Measurements from ENCODE around the gene YES1. TPM values are rescaled to one million over a fixed set of nuclear protein-coding genes. Genes with fewer than 3 reads are reported as not detected.
A peak's percentile ranks its signal among the peaks of the same experiment; 100 is the strongest.

YES1 gene
- total RNA-seq, 2 experiments from 2014 or later = 22.6 to 22.8 TPM

DNA sequence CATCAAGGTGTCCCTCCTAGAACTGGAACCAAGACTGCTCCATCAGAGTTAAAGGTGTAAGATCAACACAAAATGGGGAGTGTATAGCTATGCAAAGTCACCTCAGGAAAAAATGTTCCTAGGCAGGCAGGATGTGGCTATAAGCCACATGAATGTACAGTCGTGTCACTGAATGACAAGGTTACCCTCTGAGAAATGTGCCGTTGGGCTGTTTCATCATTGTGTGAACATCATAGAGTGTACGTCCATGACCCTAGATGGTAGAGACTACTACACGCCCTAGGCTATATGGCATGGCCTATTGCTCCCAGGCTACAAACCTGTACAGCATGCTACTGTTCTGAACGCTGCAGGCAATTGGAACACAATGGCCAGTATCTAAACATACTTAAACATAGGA lies 130.1 kb downstream of the YES1 start:
- H3K27me3 Mint-ChIP-seq (ENCODE audit: low read depth) = no peaks in the 10 kb centered on the region
- H3K36me3 Mint-ChIP-seq (ENCODE audit: low read depth) = peaks cover 78% of the 10 kb centered on the region
- peak; percentile 96 for ATAC-seq
- ChIA-PET CTCF (interaction anchor here (1.1 to 3.5 kb wide), 7 partner anchors 10 to 158 kb away, joined by 3 to 28 read pairs (median 5); partner anchors contain the start of gene TYMS), POLR2A (interaction anchor here (0.6 to 2.9 kb wide), 5 partner anchors 9 to 51 kb away, joined by 3 to 32 read pairs (median 5); partner anchors contain the start of gene TYMS)
- peaks cover 32% of the 10 kb centered on the region for H3K4me1 Mint-ChIP-seq (ENCODE audit: low read depth)
- H3K9me3 Mint-ChIP-seq (ENCODE audit: insufficient read depth) = no peaks in the 10 kb centered on the region
- H3K4me3 Mint-ChIP-seq = peak overlapping the region; percentile 47
- H3K27ac Mint-ChIP-seq = peak overlapping the region; percentile 97
- DNase-seq = peak; percentile 87

DNA sequence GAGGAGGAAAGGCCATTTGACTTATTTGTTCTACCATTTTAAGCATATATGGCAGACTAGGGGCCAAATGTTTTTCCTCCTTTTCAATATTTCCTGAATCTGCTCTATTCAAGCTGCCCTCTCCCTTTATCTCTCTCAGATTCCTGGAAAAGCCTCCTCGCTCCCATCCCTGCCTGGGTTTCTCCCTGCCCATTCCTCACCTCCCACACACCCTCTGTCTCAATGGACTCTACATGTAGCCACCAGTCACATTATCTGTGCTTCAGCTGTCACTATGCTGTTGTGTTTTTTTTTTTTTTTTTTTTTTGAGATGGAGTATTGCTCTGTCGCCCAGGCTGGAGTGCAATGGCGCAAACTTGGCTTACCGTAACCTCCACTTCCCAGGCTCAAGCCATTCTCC lies 131.7 kb downstream of the YES1 start:
- DNase-seq = no peak
- ChIA-PET POLR2A (interaction anchor here (2.0 to 4.5 kb wide), 2 partner anchors 9 to 22 kb away, joined by 6 to 24 read pairs; partner anchors contain the start of gene TYMS), CTCF (interaction anchor here (1.2 to 3.5 kb wide), 3 partner anchors 22 to 151 kb away, joined by 4 to 28 read pairs (median 6); partner anchors contain the start of gene TYMS)
- Mint-ChIP-seq H3K4me1 (ENCODE audit: low read depth) (peaks cover 36% of the 10 kb centered on the region), H3K27me3 (ENCODE audit: low read depth) (no peaks in the 10 kb centered on the region), H3K9me3 (ENCODE audit: insufficient read depth) (no peaks in the 10 kb centered on the region), H3K4me3 (no peak overlapping the region), H3K36me3 (ENCODE audit: low read depth) (peaks cover 83% of the 10 kb centered on the region), H3K27ac (peak overlapping the region; percentile 97)
- no peak for ATAC-seq

GRCh38 chr18:679516-679915 lies 132.5 kb downstream of the YES1 start:
- POLR2A ChIA-PET = interaction anchor here (0.6 to 4.5 kb wide), 3 partner anchors 9 to 134 kb away, joined by 3 to 24 read pairs (median 6); partner anchors contain the start of gene TYMS
- H3K4me3 Mint-ChIP-seq = no peak overlapping the region
- H3K36me3 Mint-ChIP-seq (ENCODE audit: low read depth) = peaks cover 79% of the 10 kb centered on the region

DNA sequence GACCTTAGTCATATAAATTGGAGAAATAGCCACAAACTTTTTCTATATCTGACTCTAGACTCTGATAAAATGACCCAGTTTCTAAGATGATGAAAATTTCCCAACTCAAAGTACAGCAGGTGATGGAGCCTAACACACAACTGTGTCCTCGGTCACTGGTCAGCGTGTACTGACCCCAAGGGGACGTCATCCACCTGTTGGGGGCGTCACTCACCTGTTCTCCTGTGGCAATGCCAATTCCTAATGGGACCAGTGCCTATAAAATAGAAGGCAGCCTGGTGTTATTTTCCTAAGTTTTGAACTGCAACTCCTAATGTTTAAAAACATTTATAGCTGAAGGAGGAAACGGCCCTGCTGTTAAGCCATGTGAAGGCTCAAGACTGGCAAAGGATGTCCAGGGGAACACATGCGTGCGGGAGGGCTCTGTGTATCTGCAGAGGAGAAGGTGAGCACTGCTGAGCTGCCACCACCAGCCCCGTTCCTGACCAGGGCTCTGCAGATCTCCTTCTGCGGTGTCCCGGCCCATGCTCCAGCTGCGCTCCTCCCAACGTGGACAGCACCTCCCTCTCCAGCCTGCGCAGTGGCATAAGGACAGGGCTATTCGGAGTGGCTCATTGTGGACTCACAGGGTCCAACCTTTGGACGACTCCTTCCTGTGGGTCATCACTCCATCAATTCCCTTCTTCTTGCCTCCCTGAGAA lies 133.4 kb downstream of the YES1 start:
- Mint-ChIP-seq H3K9me3 (ENCODE audit: insufficient read depth) (no peaks in the 10 kb centered on the region), H3K4me3 (no peak overlapping the region), H3K27me3 (ENCODE audit: low read depth) (no peaks in the 10 kb centered on the region), H3K4me1 (ENCODE audit: low read depth) (peaks cover 35% of the 10 kb centered on the region), H3K36me3 (ENCODE audit: low read depth) (peaks cover 82% of the 10 kb centered on the region), H3K27ac (peak overlapping the region; percentile 11)
- ChIA-PET POLR2A (interaction anchor here (4.5 kb wide), 1 partner anchor 20 kb away, joined by 24 read pairs; the partner anchor contains the start of gene TYMS), CTCF (interaction anchor here (1.5 kb wide), 1 partner anchor 11 kb away, joined by 3 read pairs; no protein-coding TSS in a partner anchor)
- DNase-seq (no peak), ATAC-seq (no peak)

More at GRCh38 chr18:679516-679915, 132.5 kb downstream of the YES1 start:
- H3K9me3 Mint-ChIP-seq (ENCODE audit: insufficient read depth) = no peaks in the 10 kb centered on the region
- CTCF ChIA-PET = no interaction called here
- no peaks in the 10 kb centered on the region for H3K27me3 Mint-ChIP-seq (ENCODE audit: low read depth)
- no peak for ATAC-seq
- H3K4me1 Mint-ChIP-seq (ENCODE audit: low read depth) = peaks cover 36% of the 10 kb centered on the region
- peak overlapping the region; percentile 74 for H3K27ac Mint-ChIP-seq
- no peak for DNase-seq

GRCh38 chr18:677951-678381 lies 134.1 kb downstream of the YES1 start:
- Mint-ChIP-seq H3K27ac (peak overlapping the region; percentile 62), H3K4me3 (no peak overlapping the region), H3K4me1 (ENCODE audit: low read depth) (peaks cover 29% of the 10 kb centered on the region), H3K36me3 (ENCODE audit: low read depth) (peaks cover 78% of the 10 kb centered on the region), H3K27me3 (ENCODE audit: low read depth) (no peaks in the 10 kb centered on the region), H3K9me3 (ENCODE audit: insufficient read depth) (no peaks in the 10 kb centered on the region)
- ATAC-seq (no peak), DNase-seq (no peak)
- ChIA-PET CTCF (interaction anchor here (1.5 kb wide), 1 partner anchor 10 kb away, joined by 3 read pairs; no protein-coding TSS in a partner anchor), POLR2A (interaction anchor here (4.5 kb wide), 1 partner anchor 19 kb away, joined by 24 read pairs; the partner anchor contains the start of gene TYMS)

- POLR2A ChIA-PET = interaction anchor here (4.5 kb wide), 1 partner anchor 19 kb away, joined by 24 read pairs; the partner anchor contains the start of gene TYMS
- Mint-ChIP-seq H3K27me3 (ENCODE audit: low read depth) (no peaks in the 10 kb centered on the region), H3K4me1 (ENCODE audit: low read depth) (peaks cover 22% of the 10 kb centered on the region), H3K36me3 (ENCODE audit: low read depth) (peaks cover 80% of the 10 kb centered on the region), H3K4me3 (no peak overlapping the region), H3K27ac (peak overlapping the region; percentile 44), H3K9me3 (ENCODE audit: insufficient read depth) (no peaks in the 10 kb centered on the region)
- DNase-seq (no peak), ATAC-seq (no peak)
- CTCF ChIA-PET = no interaction called here
These were observed 134.9 kb downstream of the YES1 start for GRCh38 chr18:677145-677544.

- Mint-ChIP-seq H3K9me3 (ENCODE audit: insufficient read depth) (no peaks in the 10 kb centered on the region), H3K27me3 (ENCODE audit: low read depth) (no peaks in the 10 kb centered on the region), H3K4me3 (no peak overlapping the region), H3K27ac (peak overlapping the region; percentile 44), H3K4me1 (ENCODE audit: low read depth) (peaks cover 18% of the 10 kb centered on the region), H3K36me3 (ENCODE audit: low read depth) (peaks cover 80% of the 10 kb centered on the region)
- ChIA-PET POLR2A (interaction anchor here (4.5 kb wide), 1 partner anchor 18 kb away, joined by 24 read pairs; the partner anchor contains the start of gene TYMS), CTCF (no interaction called here)
- no peak for ATAC-seq
- no peak for DNase-seq
These were observed 135.3 kb downstream of the YES1 start for GRCh38 chr18:676736-677135.

- H3K27ac Mint-ChIP-seq = peak overlapping the region; percentile 44
- H3K27me3 Mint-ChIP-seq (ENCODE audit: low read depth) = no peaks in the 10 kb centered on the region
- H3K36me3 Mint-ChIP-seq (ENCODE audit: low read depth) = peaks cover 80% of the 10 kb centered on the region
- H3K4me1 Mint-ChIP-seq (ENCODE audit: low read depth) = peaks cover 12% of the 10 kb centered on the region
- ATAC-seq (no peak), DNase-seq (no peak)
- CTCF ChIA-PET = no interaction called here
- POLR2A ChIA-PET = interaction anchor here (4.5 kb wide), 1 partner anchor 18 kb away, joined by 24 read pairs; the partner anchor contains the start of gene TYMS
- H3K4me3 Mint-ChIP-seq = no peak overlapping the region
- H3K9me3 Mint-ChIP-seq (ENCODE audit: insufficient read depth) = no peaks in the 10 kb centered on the region
These were observed 136.0 kb downstream of the YES1 start for GRCh38 chr18:676069-676468.

GRCh38 chr18:675307-675706 lies 136.7 kb downstream of the YES1 start:
- CTCF ChIA-PET = no interaction called here
- ATAC-seq = no peak

GRCh38 chr18:673769-674168 lies 138.3 kb downstream of the YES1 start:
- peaks cover 4% of the 10 kb centered on the region for H3K4me1 Mint-ChIP-seq (ENCODE audit: low read depth)
- CTCF ChIA-PET = interaction anchor here (1.0 to 1.6 kb wide), 3 partner anchors 15 to 157 kb away, joined by 3 to 5 read pairs (median 4); no protein-coding TSS in a partner anchor
- no peak overlapping the region for H3K27ac Mint-ChIP-seq
- no peaks in the 10 kb centered on the region for H3K9me3 Mint-ChIP-seq (ENCODE audit: insufficient read depth)
- H3K36me3 Mint-ChIP-seq (ENCODE audit: low read depth) = peaks cover 84% of the 10 kb centered on the region
- no peak overlapping the region for H3K4me3 Mint-ChIP-seq
- no peak for ATAC-seq
- POLR2A ChIA-PET = interaction anchor here (1.1 to 1.2 kb wide), 2 partner anchors 8 to 19 kb away, joined by 4 to 6 read pairs; no protein-coding TSS in a partner anchor
- H3K27me3 Mint-ChIP-seq (ENCODE audit: low read depth) = no peaks in the 10 kb centered on the region
- no peak for DNase-seq

More at GRCh38 chr18:675307-675706, 136.7 kb downstream of the YES1 start:
- H3K27ac Mint-ChIP-seq = peak overlapping the region; percentile 47
- H3K27me3 Mint-ChIP-seq (ENCODE audit: low read depth) = no peaks in the 10 kb centered on the region
- DNase-seq = no peak
- POLR2A ChIA-PET = interaction anchor here (1.1 kb wide), 1 partner anchor 17 kb away, joined by 4 read pairs; no protein-coding TSS in a partner anchor
- peaks cover 5% of the 10 kb centered on the region for H3K4me1 Mint-ChIP-seq (ENCODE audit: low read depth)
- no peaks in the 10 kb centered on the region for H3K9me3 Mint-ChIP-seq (ENCODE audit: insufficient read depth)
- H3K36me3 Mint-ChIP-seq (ENCODE audit: low read depth) = peaks cover 83% of the 10 kb centered on the region
- no peak overlapping the region for H3K4me3 Mint-ChIP-seq

DNA sequence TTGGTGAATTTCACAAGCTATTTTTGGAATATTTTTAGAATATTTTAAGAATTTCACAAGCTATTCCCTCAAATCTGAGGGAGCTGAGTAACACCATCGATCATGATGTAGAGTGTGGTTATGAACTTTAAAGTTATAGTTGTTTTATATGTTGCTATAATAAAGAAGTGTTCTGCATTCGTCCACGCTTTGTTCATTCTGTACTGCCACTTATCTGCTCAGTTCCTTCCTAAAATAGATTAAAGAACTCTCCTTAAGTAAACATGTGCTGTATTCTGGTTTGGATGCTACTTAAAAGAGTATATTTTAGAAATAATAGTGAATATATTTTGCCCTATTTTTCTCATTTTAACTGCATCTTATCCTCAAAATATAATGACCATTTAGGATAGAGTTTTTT lies 138.7 kb downstream of the YES1 start:
- Mint-ChIP-seq H3K9me3 (ENCODE audit: insufficient read depth) (no peaks in the 10 kb centered on the region), H3K4me1 (ENCODE audit: low read depth) (peaks cover 7% of the 10 kb centered on the region), H3K27ac (no peak overlapping the region), H3K36me3 (ENCODE audit: low read depth) (peaks cover 85% of the 10 kb centered on the region), H3K4me3 (no peak overlapping the region), H3K27me3 (ENCODE audit: low read depth) (no peaks in the 10 kb centered on the region)
- ATAC-seq = no peak
- CTCF ChIA-PET = interaction anchor here (0.9 to 2.7 kb wide), 5 partner anchors 15 to 159 kb away, joined by 3 to 9 read pairs (median 4); no protein-coding TSS in a partner anchor
- DNase-seq = no peak
- POLR2A ChIA-PET = interaction anchor here (1.1 to 1.2 kb wide), 3 partner anchors 9 to 19 kb away, joined by 4 to 6 read pairs (median 4); no protein-coding TSS in a partner anchor

Data from activated CD8-positive, alpha-beta T cell treated with anti-CD3 and anti-CD28 coated beads, Interleukin-2, amount 10 ng/mL, durations not matched to agents 7 days and 5 days (primary cell).